GM19324 (cell line): ENCODE data around the gene CAPG.
"Not testable (repeated sequence)": the region's sequence is repeated elsewhere in the genome, so short reads cannot be mapped to it uniquely, and the experiment has no call there.

Source experiments
- ATAC-seq: cut with Tn5 transposase; IDR thresholded peaks from one replicate; pipeline ENCODE4 v1.9.1; 2021; ENCODE audit warnings: mild to moderate bottlenecking, moderate library complexity; ENCODE audit not compliant: unreplicated experiment, low FRiP score

The CAPG gene

DNA sequence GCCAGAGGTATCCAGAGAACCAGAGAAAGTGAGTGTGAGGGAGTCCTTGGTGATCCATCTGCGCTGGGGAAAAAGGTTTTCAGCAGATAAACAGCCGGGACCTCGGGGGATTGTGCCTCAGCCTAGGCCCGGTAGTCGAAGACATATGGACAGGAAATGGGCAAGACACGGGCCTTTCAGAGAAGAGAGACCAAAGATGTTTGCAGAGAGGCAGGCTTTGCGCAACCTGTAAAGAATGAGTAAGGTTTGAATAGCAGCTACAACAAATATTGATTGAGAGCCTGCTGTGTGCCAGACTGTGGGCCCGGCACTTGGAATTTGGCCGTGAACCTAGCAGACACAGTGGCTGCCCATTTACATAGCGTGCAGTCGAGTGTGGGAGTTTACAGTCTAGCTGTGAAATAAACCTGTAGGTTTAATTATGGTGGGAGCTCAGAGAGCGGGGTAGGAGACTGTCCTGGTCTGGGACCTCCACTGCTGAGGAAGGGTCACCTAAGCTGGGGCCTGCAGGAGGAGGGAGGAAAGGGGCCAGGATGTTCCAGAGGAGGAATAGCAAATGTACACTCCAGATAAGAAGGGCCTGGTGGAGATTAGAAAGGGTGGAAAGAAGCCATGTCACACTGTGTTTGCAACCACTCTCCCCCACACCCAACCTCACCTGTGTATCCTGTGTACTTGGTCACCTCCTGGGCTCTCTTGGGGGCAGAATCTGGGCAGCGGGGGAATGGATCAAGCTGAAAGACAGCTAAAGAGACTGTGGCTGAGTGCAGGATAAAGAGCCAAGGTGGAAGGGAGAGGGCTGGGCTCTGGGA, 11.3 kb upstream of the CAPG start:
- ATAC-seq: no peak

DNA sequence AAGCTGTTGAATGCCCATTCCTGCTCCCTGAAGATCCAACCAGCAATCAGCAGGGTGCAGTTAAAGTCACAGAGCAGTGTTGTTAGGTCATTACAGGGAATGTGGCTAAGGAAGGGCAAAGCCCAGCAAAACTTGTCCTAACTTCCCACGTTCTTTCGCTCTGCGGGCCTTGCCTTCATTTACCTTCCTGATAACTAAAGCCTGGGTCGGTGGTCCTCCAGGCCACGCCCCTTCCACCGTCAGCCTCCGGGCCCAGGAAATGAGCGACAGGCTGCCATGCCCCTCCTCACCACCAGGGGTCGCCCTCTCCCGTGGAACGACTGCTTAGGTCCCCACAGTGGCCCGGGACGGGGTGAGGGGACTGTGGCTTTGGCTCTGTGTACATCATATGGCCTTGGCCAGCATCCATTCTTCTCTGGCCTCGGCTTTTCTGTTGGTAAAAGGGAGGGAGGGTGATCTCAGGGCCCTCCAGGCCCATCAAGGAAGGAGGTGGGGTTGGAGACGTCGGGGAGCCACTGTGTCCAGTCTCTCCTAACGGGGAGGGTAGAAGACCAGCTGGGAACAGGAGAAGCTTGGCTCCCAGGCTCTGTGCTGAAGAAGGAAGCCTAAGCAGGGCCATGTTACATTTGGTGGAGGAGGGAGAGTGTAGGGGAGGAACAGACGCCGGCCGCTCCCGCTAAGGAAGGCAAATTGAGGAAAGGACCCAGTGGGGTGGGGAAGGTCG, 10.5 kb upstream of the CAPG start:
- ATAC-seq: peak; percentile 60

DNA sequence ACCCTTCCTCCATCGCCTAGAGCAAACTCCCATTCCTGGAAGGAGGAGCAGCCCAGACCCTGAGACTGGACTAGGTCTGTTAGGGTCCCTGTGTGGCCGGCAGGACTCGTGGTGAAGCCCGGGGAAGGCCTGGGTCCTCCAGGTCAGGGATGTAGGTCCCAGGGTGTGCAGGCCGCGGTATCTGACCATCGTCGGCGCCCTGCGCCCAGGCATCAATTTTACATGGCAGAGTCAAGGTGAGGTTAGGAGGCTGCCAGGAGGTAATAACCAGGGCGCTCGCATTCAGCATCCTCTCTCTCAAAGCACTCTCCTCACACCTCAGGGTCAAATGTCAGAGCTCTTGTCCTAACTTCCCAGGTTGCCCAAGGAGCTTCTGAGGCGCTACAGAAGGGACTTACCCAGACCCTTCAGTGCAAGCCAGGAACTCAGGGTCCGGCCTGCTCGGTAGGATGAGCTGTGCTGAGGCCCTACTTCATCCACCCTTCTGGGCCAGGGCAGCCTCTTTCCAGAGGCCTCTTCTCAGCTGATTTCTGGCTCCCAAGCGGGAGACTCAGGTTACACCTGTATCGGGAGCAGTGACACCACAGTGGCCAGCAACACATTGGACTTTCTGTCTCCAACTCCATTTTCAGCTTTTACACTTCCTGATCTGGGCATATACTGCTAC, 9.0 kb upstream of the CAPG start:
- ATAC-seq: no peak

DNA sequence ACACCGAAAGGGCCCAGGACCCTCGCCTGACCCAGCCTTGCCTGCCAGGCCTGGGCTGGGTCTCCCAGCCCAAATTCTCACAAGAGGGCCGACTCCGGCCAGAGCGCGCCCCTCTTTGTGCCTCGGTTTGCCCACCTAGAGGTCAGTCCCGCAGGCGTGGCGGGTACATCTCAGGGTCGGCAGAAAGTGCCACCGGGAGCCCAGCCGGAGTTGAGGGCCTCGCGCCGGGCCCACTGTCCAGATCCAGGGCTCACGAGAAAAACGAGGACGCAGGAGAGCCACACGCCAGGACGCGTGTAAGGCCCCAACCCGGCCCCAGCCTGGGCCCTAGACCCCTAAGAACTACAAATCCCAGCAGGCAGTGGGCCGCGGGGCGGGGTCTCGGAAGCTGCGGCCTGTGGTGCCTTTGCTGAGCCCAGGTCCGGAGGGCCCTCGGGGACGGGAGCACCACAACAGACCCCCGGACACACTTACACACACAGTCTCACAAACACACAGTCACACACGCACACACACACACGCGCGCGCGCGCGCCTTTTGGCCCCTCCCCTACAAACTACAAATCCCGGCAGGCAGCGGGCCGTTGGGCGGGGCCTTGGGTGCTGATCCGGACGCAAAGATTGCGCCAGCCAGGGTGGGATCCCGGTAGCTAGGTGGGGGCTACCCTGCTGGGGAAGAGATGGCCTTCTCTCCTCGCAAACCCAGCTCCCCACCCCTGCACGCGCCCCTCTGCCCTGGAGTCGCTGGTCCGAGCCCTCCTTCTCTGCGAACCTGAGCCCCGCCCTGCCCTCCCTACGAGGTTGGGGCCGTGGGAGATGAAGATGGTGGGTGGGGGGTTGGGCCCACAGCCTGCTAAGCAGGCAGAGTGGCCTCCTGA, 8.2 kb upstream of the CAPG start, which contains the start of gene SH2D6:
SH2D6 (plus strand) TSS at position 583 of the 877 bp plus-strand sequence. CDS start 10,752 bp downstream, outside the sequence.
- peak; percentile 88 for ATAC-seq

DNA sequence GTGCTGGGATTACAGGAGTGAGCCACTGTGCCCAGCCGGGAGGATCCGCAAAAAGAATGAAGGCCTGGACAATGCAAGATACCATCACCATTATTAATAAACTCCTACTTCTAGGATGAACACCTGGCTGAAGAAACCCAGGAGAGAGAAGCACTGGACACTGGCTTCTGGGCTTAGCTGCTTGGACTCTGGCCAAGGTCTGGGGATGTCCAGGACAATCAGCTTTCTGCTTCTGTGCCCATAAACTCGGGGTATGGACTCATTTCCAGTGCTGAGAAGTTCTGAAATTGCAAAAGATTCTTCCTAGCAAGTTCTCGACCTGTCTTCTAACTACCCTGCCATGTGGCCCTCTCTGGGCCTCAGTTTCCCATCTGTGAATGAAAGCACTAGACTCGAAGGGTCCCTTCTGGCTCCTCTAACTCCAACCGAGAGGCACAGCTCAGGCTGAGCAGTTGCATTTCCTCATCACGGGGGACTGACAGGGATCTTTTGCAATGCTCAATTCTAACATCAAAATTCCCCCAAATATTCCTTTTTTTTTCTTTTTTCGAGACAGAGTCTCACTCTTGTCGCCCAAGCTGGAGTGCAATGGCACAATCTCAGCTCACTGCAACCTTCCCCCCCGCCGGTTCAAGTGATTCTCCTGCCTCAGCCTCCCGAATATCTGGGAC, 5.9 kb upstream of the CAPG start:
- no peak for ATAC-seq

DNA sequence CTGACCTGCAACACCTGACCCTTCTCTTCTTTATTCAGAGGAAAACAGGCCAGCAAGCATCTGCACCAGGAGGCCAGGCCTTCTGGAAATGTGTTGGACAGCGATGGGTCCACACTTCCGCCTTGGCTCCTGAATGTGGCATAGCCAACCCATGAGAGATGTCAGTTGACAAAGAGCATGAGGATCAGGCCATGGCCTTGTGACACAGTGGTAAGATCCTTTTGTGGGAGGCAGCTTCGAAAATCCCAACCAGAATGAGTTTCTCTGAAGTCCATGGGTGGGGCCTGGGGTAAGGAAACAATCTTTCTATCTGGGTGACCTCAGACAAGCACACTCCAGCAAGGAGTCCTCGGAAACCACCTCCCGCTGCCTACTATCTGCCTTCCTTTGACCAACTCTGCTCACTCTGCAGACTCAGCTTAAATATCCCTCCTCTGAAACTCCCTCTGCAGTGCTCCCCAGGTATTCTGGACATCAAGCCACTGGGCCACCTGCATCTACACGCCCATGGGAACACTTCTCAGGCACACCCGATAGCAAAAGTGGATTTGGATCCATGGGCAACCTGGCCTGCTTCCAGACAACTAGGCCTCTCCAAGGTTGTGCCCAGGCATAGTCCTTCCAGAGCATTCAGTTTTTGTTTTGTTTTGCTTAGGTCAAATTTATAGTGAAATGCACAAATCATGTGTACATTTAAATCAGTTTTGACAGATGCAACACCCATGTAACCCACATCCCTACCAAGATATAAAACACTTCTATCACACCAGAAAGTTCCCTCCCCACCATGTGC, 4.8 kb upstream of the CAPG start:
- ATAC-seq: no peak

DNA sequence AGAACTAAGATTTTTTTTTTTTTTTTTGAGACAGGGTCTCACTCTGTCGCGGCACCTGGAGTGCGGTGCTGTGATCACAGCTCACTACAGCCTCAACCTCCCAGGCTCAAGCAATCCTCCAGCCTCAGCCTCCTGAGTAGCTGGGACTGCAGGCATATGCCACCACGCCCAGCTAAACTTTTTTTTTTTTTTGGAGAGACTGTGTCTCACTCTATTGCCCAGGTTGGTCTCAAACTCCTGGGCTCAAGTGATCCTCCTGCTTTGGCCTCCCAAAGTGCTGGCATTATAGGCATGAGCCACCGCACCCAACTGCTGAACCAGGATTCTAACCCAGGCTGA, 4.2 kb upstream of the CAPG start:
- ATAC-seq: not testable (repeated sequence)

DNA sequence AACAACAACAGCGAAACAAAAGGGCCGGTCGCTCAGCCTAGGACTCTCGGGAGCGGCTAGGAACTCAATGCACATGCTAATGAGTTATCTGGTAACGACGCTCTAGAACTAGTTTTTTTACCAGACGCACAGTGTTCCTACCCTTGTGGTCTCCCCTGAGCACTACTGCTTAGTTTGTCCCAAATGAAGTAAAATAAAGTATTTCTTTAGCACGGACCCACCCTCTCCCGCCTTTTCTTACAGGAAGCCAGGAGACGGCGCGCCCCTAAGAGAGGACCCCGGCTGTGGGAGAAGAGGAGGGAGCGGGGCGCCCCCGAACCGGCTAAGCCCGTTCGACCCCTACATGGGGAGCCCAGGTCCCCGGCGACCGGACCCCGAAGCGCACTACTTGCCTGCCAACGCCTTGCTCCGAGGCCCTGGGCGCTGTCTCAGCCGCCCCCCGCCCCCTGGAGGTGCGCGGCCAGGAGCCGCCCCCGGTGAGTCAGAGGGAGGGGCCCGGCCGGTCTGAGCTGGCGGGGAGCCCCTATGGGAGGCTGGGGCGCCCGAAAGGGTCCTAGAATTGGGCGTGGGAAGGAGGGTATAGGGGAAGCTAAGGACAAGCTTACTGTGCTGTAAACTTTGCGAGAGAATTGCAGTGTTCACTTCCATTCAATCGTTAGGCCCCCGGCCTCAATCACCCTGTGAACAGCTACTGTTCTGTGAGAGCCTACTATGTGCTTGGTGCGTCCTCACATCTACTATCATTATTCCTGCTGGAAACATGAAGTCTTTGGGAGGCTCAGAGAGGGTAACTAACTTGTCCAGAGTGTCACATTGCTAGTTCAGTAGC, 3.6 kb upstream of the CAPG start:
- ATAC-seq: no peak

DNA sequence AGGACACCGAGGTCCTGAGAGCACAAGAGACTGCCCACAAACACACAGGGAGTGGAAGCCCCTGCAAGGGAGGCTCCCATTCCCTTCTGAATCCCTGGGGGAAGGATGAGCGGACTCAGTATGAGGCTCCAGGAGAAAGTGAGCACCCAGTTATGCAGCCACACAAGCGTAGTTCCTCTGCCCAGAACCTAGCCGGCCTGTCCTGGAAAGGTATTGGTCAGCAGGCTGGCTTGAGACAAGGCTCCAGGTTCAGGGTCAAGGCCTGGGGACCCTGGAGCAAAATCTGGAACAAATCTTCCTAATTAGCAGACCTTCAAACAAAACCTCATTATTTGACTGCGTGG, 1.2 kb upstream of the CAPG start:
- ATAC-seq: no peak

DNA sequence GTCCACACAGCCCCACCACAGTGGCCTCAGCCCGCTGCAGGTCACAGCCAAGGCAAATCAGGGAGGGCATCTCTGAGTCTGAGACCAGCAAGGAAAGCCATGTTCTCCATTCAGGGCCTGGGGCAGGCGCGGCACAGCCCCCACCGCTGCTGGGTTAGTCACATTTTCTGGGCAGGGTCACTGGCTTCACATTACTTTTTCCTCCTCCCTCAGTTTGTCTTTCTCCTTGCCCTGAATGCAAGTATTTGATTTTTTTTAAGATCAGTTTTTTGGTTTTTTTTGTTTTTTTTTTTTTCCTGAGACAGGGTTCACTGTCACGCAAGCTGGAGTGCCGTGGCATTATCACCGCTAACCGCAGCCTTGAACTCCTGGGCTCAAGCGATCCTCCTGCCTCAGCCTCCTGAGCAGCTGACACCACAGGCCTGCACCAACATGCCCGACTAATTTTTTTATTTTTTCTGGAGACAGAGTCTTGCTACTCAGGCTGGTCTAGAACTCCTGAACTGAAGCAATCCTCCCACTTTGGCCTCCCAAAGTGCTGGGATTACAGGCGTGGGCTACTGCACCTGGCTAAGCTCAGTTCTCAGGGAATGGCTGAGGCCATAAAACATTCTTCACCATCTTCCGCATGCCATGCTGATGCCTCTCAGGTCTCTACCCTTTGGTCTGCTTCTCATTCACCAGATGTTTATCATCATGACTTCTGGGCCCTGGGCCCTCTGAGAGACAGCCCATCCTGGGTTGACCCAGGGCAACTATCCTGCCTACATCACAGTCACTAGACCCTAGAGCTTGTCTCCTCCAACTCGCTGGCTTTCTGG, 628 bp upstream of the CAPG start:
- no peak for ATAC-seq

DNA sequence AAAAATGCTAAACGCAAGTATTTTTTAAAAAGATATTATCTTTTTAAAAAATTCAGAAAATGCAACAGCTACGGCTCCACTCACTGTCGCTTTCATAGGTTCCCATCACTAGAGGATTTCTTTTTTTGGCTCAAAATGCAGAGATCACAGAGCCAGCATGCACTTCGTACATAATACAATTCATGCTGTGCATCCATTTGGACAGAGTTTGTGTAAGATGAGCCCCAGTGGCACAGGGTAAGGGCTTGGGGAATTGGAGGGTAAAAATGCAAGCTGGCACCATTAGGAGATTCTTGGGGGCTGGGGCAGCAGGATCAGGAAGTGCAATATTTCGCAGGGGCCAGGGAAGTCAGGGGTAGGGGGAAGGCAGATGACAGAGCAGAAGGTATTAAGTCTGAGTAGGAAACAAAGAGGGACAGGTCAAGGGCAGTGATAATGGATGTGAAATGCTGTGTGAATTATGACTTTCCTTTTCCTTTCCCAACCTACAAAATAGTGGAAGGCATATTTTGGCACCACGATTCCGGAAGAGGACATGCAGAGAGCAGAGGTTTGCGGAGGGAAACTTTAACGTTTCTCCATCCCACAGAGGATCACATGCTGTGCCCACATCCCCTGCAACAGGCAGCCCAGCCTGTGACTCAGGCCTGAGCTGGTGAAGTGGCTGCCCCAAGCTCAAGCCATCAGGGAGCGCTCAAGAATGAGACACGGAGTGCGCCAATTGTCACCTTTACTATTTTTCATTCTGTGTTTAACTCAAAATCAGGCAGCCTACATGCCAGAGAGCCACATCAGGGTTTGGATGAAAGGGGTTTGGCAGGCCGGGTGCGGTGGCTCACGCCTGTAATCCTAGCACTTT, 4.7 kb downstream of the CAPG start:
- ATAC-seq: no peak

DNA sequence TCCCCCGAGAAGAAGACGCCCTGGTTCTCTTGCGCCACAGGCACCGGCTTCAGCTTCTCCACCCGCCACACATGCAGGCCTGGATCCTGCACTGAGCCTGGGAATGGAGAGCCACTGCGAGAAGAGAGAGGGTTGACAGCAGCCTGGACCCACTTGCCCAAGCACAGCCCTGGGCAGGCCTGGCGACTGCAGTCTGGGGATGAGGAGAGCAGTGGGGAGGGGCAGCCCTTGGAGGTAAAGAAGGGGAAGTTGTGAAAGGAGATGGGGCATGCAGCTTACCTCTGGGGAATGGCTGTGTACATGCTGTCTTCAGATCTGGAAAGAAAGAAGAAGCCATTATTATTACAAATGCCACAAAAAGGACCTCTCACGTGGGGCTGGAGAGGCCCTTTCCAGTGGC, 8.3 kb downstream of the CAPG start:
- no peak for ATAC-seq

DNA sequence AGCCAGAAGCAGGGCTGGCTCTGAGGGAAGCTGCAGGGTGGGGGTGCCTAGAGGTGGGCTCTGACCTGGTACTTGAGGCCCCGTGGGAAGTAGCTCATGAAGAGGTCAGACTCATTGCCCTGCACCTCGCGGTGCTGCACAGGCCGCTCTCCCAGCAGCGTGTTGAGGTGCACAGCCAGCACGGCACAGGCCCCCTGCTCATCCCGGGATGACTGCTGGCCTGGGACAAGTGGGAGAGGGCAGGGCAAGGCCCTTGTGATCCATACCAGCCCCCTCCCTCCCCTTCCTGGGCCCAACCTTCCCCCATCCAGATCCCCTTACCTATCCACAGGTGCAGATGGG, 8.7 kb downstream of the CAPG start:
- ATAC-seq: no peak

DNA sequence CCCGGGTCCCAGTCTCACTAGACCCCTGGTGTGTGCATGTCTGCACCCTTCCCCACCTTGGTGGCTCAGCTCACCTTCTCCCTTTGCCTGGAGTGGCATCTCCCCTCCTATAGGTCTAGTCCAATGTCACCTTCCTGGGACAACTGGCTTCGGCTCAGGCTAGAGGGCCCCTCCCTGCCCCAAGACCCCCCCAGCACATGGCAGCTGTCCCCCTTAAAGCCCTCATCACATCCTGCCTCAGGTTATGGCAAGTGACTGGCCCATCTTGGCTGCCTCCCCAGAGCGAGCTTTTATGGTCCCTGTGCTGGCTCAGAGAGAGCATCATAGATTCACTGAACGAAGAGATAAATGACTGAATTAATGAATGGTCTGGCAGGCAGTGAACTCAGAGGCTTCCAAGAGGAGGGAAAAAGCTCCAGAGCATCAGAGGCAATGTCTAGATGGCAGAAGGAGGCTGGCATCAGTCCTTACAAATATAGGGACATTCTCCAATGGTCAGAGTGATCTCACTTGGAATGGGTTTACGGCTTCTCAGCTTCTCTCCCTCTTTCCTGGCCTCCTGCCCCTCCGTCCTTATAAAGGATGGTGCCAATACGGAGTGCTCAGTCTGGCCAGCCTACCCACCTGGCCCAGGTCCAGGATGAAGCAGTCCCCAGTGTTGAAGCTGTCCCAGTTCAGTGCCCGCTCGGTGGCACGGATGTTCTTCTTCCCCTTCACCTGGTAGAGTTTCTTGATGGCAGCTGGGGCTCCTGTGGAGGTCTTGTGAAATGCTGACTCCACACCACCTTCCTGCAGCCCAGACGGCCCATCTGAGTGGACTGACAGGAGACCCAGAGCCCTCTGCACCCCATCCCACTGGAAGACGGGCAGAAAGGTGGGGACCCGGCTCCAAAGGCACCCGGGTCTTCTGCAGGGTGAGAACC, 9.4 kb downstream of the CAPG start:
- no peak for ATAC-seq

DNA sequence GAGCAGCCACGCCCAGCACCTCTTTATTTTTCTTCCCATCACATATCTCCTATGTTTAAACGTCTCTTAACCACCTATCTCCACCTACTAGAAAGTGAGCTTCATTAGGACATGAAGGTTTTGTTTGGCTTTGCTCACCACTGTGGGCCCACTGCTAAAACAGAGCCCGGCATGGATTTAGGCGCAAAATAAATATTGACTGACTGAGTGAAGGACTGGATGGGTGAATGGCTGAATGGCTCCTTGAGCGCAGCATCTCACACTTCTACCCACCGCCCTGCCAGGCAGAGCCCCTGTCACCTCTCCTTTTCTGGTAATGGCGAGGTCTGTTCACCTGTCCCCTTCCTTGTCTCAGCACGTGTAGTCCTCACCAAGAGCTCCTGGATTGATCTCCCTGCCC, 10.1 kb downstream of the CAPG start:
- ATAC-seq: no peak

DNA sequence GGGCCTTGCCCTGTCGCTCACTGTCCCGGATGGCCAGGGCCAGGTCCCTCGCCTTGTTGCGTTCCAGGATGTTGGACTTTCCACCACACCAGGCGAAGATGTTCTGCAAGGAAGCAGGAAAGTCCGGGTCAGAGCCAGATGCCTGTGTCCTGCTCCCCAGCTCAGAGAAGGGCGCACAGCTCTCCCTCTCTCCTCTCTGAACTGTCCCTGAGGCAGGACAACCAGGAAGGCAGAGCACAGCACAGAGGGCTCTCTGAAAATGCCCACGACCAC, 11.0 kb downstream of the CAPG start:
- ATAC-seq: no peak
